Cardiac septum (tissue), 1 donor: ENCODE measurements around the gene CCL27. TPM values are rescaled to one million over a fixed set of nuclear protein-coding genes. Genes with fewer than 3 reads are reported as not detected.

Experiments
- total RNA-seq: library from RNA; stranded (reverse); fragmentation: NEBNext Ultra II Directional; extraction: Animal tissue kit (Norgen Biotek cat#: 25700); gene quantifications from one replicate; pipeline ENCODE4 v1.2.1, GENCODE V29; 2021
- donor health status: DM: no; HTN: no; CAD: no.

The CCL27 gene
- total RNA-seq, 1 donor from 2014 or later, result not detected

Other genes with a start within 250 kb of the CCL27 start
- gene FAM219A, start 204.1 kb downstream of the CCL27 start, total RNA-seq, result 39.1 TPM
- 0.30 TPM for gene DNAI1, start 203.9 kb downstream of the CCL27 start, total RNA-seq
- gene ENHO, start 139.7 kb downstream of the CCL27 start, total RNA-seq, result 1.3 TPM
- 1.1 TPM for gene CNTFR, start 72.9 kb downstream of the CCL27 start, total RNA-seq
- gene RPP25L, start 50.6 kb downstream of the CCL27 start, total RNA-seq, result 39.4 TPM
- gene DCTN3, start 42.2 kb downstream of the CCL27 start, total RNA-seq, result 101 TPM
- gene ARID3C, start 33.6 kb downstream of the CCL27 start, total RNA-seq, result not detected
- 25.8 TPM for gene SIGMAR1, start 24.9 kb downstream of the CCL27 start, total RNA-seq
- gene GALT, start 16.0 kb downstream of the CCL27 start, total RNA-seq, result 42.4 TPM
- gene IL11RA, start 10.5 kb downstream of the CCL27 start, total RNA-seq, result 59.4 TPM
- gene CCL19, start 28.6 kb upstream of the CCL27 start, total RNA-seq, result 0.62 TPM
- 30.1 TPM for gene CCL21, start 47.5 kb upstream of the CCL27 start, total RNA-seq